ENCODE results near the gene PRKCZ.

GRCh38 chr1:2226525-2227345 is 176.5 kb downstream of the PRKCZ start:
- no peak for TF ChIP-seq CTCF (IDR thresholded peaks at IDR 0.05)
- TF ChIP-seq ZFX (IDR thresholded peaks at IDR 0.05; ENCODE audit: borderline replicate concordance), result no peak
